Measurements from ENCODE around the gene ZRANB3.
"Not testable (repeated sequence)": the region's sequence is repeated elsewhere in the genome, so short reads cannot be mapped to it uniquely, and the experiment has no call there.

The ZRANB3 gene

GRCh38 chr2:135299165-135299564 is 231.9 kb downstream of the ZRANB3 start:
- H3K9me3 ChIP-seq (ENCODE audit: control insufficient read depth, insufficient read depth, low read depth, low read length), result no peaks in the 10 kb centered on the region
- peaks cover 0 to 7% of the 10 kb centered on the region in 2 experiments; a peak in 1 of 3 replicates for H3K36me3 ChIP-seq (ENCODE audit: control insufficient read depth in 2 of 2, insufficient read depth in 1 of 2, low read length in 2 of 2)
- CTCF ChIA-PET, result no interaction called here
- no peak overlapping the region for H3K4me3 ChIP-seq (ENCODE audit: low read depth, low read length)
- no peaks in the 10 kb centered on the region for H3K4me1 ChIP-seq (ENCODE audit: control insufficient read depth, insufficient read depth, low read length)
- POLR2A ChIA-PET, result no interaction called here
- no peak overlapping the region for H3K27ac ChIP-seq (ENCODE audit: extremely low read depth, low read depth, low read length)
- TF ChIP-seq ZNF600 (tag by site-specific recombination; IDR thresholded peaks at IDR 0.05) (no peak), HOXD13 (CRISPR knock-in tag; IDR thresholded peaks at IDR 0.05; ENCODE audit: borderline replicate concordance) (no peak), AEBP2 (tag by site-specific recombination; IDR thresholded peaks at IDR 0.05; ENCODE audit: borderline replicate concordance) (no peak), ZNF140 (tag by site-specific recombination; IDR thresholded peaks at IDR 0.05) (no peak), ZNF571 (tag by site-specific recombination; IDR thresholded peaks at IDR 0.05) (no peak), ZNF133 (tag by site-specific recombination; IDR thresholded peaks at IDR 0.05) (no peak), ZNF658 (tag by site-specific recombination; IDR thresholded peaks at IDR 0.05) (no peak), INSM2 (tag by site-specific recombination; IDR thresholded peaks at IDR 0.05) (no peak), ZNF530 (tag by site-specific recombination; IDR thresholded peaks at IDR 0.05; ENCODE audit: low read depth) (no peak), SP7 (tag by site-specific recombination; IDR thresholded peaks at IDR 0.05) (no peak)

- POLR2A ChIA-PET, result not testable (repeated sequence)
Measured at GRCh38 chr2:135287121-135287520, 243.9 kb downstream of the ZRANB3 start.

GRCh38 chr2:135285391-135285790 is 245.6 kb downstream of the ZRANB3 start:
- no peak overlapping the region for H3K4me3 ChIP-seq (ENCODE audit: low read depth, low read length)

More at GRCh38 chr2:135287121-135287520, 243.9 kb downstream of the ZRANB3 start:
- H3K27ac ChIP-seq (ENCODE audit: extremely low read depth, low read depth, low read length); H3K4me3 ChIP-seq (ENCODE audit: low read depth, low read length); CTCF ChIA-PET; H3K4me1 ChIP-seq (ENCODE audit: control insufficient read depth, insufficient read depth, low read length); H3K36me3 ChIP-seq (ENCODE audit: control insufficient read depth in 2 of 2, insufficient read depth in 1 of 2, low read length in 2 of 2); H3K9me3 ChIP-seq (ENCODE audit: control insufficient read depth, insufficient read depth, low read depth, low read length): not testable (repeated sequence)

More at GRCh38 chr2:135285391-135285790, 245.6 kb downstream of the ZRANB3 start:
- Histone ChIP-seq H3K9me3 (ENCODE audit: control insufficient read depth, insufficient read depth, low read depth, low read length) (no peaks in the 10 kb centered on the region), H3K36me3 (ENCODE audit: control insufficient read depth in 2 of 2, insufficient read depth in 1 of 2, low read length in 2 of 2) (no peaks in the 10 kb centered on the region), H3K4me1 (ENCODE audit: control insufficient read depth, insufficient read depth, low read length) (0 out of 2 replicates have a peak, but pooled peaks cover 2% of the 10 kb centered on the region), H3K27ac (ENCODE audit: extremely low read depth, low read depth, low read length) (no peak overlapping the region)
- ChIA-PET POLR2A (no interaction called here), CTCF (no interaction called here)
- TF ChIP-seq ZNF366 (tag by site-specific recombination; conservative IDR thresholded peaks at IDR 0.05) (no peak), ZNF704 (tag by site-specific recombination; IDR thresholded peaks at IDR 0.05) (no peak), ZNF571 (tag by site-specific recombination; IDR thresholded peaks at IDR 0.05) (no peak), ZNF776 (tag by site-specific recombination; IDR thresholded peaks at IDR 0.05; ENCODE audit: borderline replicate concordance) (no peak), ZNF404 (tag by site-specific recombination; IDR thresholded peaks at IDR 0.05) (no peak), ZNF169 (tag by site-specific recombination; IDR thresholded peaks at IDR 0.05) (no peak), ZNF433 (tag by site-specific recombination; IDR thresholded peaks at IDR 0.05; ENCODE audit: low read depth) (no peak), SP2 (tag by site-specific recombination; IDR thresholded peaks at IDR 0.05) (no peak), REST (tag by site-specific recombination; IDR thresholded peaks at IDR 0.05) (no peak), ZNF341 (tag by site-specific recombination; IDR thresholded peaks at IDR 0.05; ENCODE audit: low read depth) (no peak), GLI2 (tag by site-specific recombination; IDR thresholded peaks at IDR 0.05; ENCODE audit: borderline replicate concordance, low read depth) (no peak), ZFP3 (tag by site-specific recombination; IDR thresholded peaks at IDR 0.05; ENCODE audit: low read depth) (no peak)
